IMR-90 (cell line): ENCODE data around the gene ZFAND2A. TPM values are rescaled to one million over a fixed set of nuclear protein-coding genes. Genes with fewer than 3 reads are reported as not detected.

ENCODE experiments used
- ATAC-seq: fragments of 200-7000 bp; cut with Tn5 transposase; 2 replicates; pipeline ENCODE4 v1.9.1; 2020; ENCODE audit warnings: low read depth, mild to moderate bottlenecking, moderate library complexity
- BruUV-seq: library from RNA; stranded (reverse); fragments of 400-500 nt; replicated peaks from 2 replicates; lab custom pipeline; 2021; lab: Mats Ljungman, UMichigan
- CTCF ChIA-PET: fragments of 300-600 bp; formaldehyde crosslinking; extraction: SDS; loops from one replicate; lab custom pipeline; 2021; ENCODE audit warnings: antibody characterized with exemption; lab: Yijun Ruan, JAX
- POLR2A ChIA-PET: fragments of 300-600 bp; sonication (Branson Sonifier 250); formaldehyde crosslinking; loops from one replicate; lab custom pipeline; 2022; ENCODE audit warnings: antibody characterized with exemption; ENCODE audit not compliant: unreplicated experiment; lab: Charles Lee
- DNase-seq: peaks from one replicate; pipeline ENCODE4 v3.0.0; 2013
- H2AFZ ChIP-seq: replicated peaks from 2 replicates; pipeline ENCODE3; 2013; ENCODE audit warnings: low read length, mild to moderate bottlenecking; ENCODE audit not compliant: poor library complexity
- H2AK5ac ChIP-seq: 2 replicates; pipeline ENCODE4 v1.6.1; 2013; ENCODE audit warnings: low read depth, low read length, inconsistent platforms
- H2AK9ac ChIP-seq: replicated peaks from 2 replicates; pipeline ENCODE3; 2013; ENCODE audit warnings: mild to moderate bottlenecking, low read depth, low read length, moderate library complexity; ENCODE audit not compliant: poor library complexity
- H2BK120ac ChIP-seq: 2 replicates; pipeline ENCODE4 v1.6.1; 2013; ENCODE audit warnings: low read depth, low read length, inconsistent platforms
- H2BK15ac ChIP-seq: 3 replicates; pipeline ENCODE4 v1.6.1; 2013; ENCODE audit warnings: low read depth, low read length, inconsistent platforms
- H2BK20ac ChIP-seq: 2 replicates; pipeline ENCODE4 v1.6.1; 2013; ENCODE audit warnings: low read depth, mild to moderate bottlenecking, inconsistent platforms, low read length, moderate library complexity
- H2BK5ac ChIP-seq: 2 replicates; pipeline ENCODE4 v1.6.1; 2013; ENCODE audit warnings: mild to moderate bottlenecking, low read depth, low read length, inconsistent platforms; ENCODE audit not compliant: poor library complexity, severe bottlenecking
- H3K14ac ChIP-seq: replicated peaks from 2 replicates; pipeline ENCODE4 v1.6.1; 2013; ENCODE audit warnings: low read depth, low read length, inconsistent platforms
- H3K18ac ChIP-seq: 2 replicates; pipeline ENCODE4 v1.6.1; 2013; ENCODE audit warnings: low read depth, low read length, control low read depth
- H3K23ac ChIP-seq: 2 replicates; pipeline ENCODE4 v1.6.1; 2013; ENCODE audit warnings: low read depth, low read length, inconsistent platforms
- H3K27ac ChIP-seq: 2 replicates; pipeline ENCODE4 v1.5.1; 2013; ENCODE audit warnings: mild to moderate bottlenecking, control low read depth, low read length; ENCODE audit not compliant: insufficient read depth
- H3K27me3 ChIP-seq: 2 replicates; pipeline ENCODE4 v1.6.1; 2013; ENCODE audit warnings: low read length; ENCODE audit not compliant: control insufficient read depth, insufficient read depth
- H3K36me3 ChIP-seq: 2 replicates; pipeline ENCODE4 v1.6.1; 2013; ENCODE audit warnings: low read length, mixed read lengths; ENCODE audit not compliant: control insufficient read depth, insufficient read depth
- H3K4ac ChIP-seq: 2 replicates; pipeline ENCODE4 v1.6.1; 2013; ENCODE audit warnings: low read depth, low read length, inconsistent platforms
- H3K4me1 ChIP-seq: 2 replicates; pipeline ENCODE4 v1.6.1; 2013; ENCODE audit warnings: low read length, mixed read lengths; ENCODE audit not compliant: control insufficient read depth, insufficient read depth
- H3K4me2 ChIP-seq: 2 replicates; pipeline ENCODE4 v1.6.1; 2013; ENCODE audit warnings: low read depth, mild to moderate bottlenecking, control low read depth, low read length, moderate library complexity
- H3K4me3 ChIP-seq: 2 replicates; pipeline ENCODE4 v1.5.1; 2013; ENCODE audit warnings: low read depth, mild to moderate bottlenecking, control low read depth, low read length, moderate library complexity; ENCODE audit not compliant: insufficient read depth
- H3K56ac ChIP-seq: 2 replicates; pipeline ENCODE4 v1.6.1; 2013; ENCODE audit warnings: low read length, inconsistent platforms; ENCODE audit not compliant: insufficient read depth; ENCODE audit errors: extremely low read depth
- H3K79me1 ChIP-seq, 2 experiments: 2 replicates each; pipeline ENCODE4 v1.6.1; 2013; ENCODE audit warnings: low read length in 2 of 2, inconsistent platforms in 1 of 2, low read depth in 1 of 2
- H3K9ac ChIP-seq: 2 replicates; pipeline ENCODE4 v1.6.1; 2013; ENCODE audit warnings: low read depth, low read length, control low read depth
- H3K9me1 ChIP-seq: 2 replicates; pipeline ENCODE4 v1.6.1; 2013; ENCODE audit warnings: low read length, inconsistent platforms; ENCODE audit not compliant: insufficient read depth
- H3K9me3 ChIP-seq: 2 replicates; pipeline ENCODE4 v1.6.1; 2013; ENCODE audit warnings: low read length; ENCODE audit not compliant: control insufficient read depth, insufficient read depth
- H4K20me1 ChIP-seq: 2 replicates; pipeline ENCODE4 v1.6.1; 2013; ENCODE audit warnings: low read length, inconsistent platforms; ENCODE audit not compliant: insufficient read depth
- H4K5ac ChIP-seq: 2 replicates; pipeline ENCODE4 v1.6.1; 2013; ENCODE audit warnings: mild to moderate bottlenecking, low read depth, low read length, control low read depth
- H4K8ac ChIP-seq, 2 experiments: 2 replicates each; pipeline ENCODE4 v1.6.1; 2013; ENCODE audit warnings: low read depth in 2 of 2, low read length in 2 of 2, control low read depth in 1 of 2, inconsistent platforms in 1 of 2
- H4K91ac ChIP-seq: 2 replicates; pipeline ENCODE4 v1.6.1; 2013; ENCODE audit warnings: low read depth, low read length, inconsistent platforms; ENCODE audit not compliant: insufficient read depth
- BHLHE40 ChIP-seq: fragments of 150-350 bp; IDR thresholded peaks from 2 replicates; pipeline ENCODE4 v1.6.1; 2016; ENCODE audit warnings: mild to moderate bottlenecking, low read depth, low read length
- CEBPB ChIP-seq: IDR thresholded peaks from 2 replicates; pipeline ENCODE4 v1.6.1; 2012; ENCODE audit warnings: low read depth, low read length, improper control_type of control experiment
- CHD1 ChIP-seq: IDR thresholded peaks from 2 replicates; pipeline ENCODE4 v1.6.1; 2012; ENCODE audit warnings: low read depth, low read length, improper control_type of control experiment
- CTCF ChIP-seq: conservative IDR thresholded peaks from 2 replicates; pipeline ENCODE4 v1.5.1; 2012; ENCODE audit warnings: mild to moderate bottlenecking, low read depth, low read length, improper control_type of control experiment
- ELK1 ChIP-seq: fragments of 150-350 bp; IDR thresholded peaks from 2 replicates; pipeline ENCODE4 v1.6.1; 2016; ENCODE audit warnings: low read depth, mild to moderate bottlenecking, low read length, moderate library complexity, borderline replicate concordance
- FOS ChIP-seq: fragments of 150-350 bp; IDR thresholded peaks from 2 replicates; pipeline ENCODE4 v1.6.1; 2016; ENCODE audit warnings: low read depth, low read length
- MAFK ChIP-seq: IDR thresholded peaks from 2 replicates; pipeline ENCODE4 v1.6.1; 2012; ENCODE audit warnings: low read depth, low read length, improper control_type of control experiment
- MAZ ChIP-seq: IDR thresholded peaks from 2 replicates; pipeline ENCODE4 v1.6.1; 2012; ENCODE audit warnings: low read depth, mild to moderate bottlenecking, low read length, improper control_type of control experiment, moderate library complexity, borderline replicate concordance
- MXI1 ChIP-seq: IDR thresholded peaks from 2 replicates; pipeline ENCODE4 v1.6.1; 2012; ENCODE audit warnings: low read depth, mild to moderate bottlenecking, low read length, moderate library complexity, borderline replicate concordance
- RAD21 ChIP-seq: IDR thresholded peaks from 2 replicates; pipeline ENCODE4 v1.6.1; 2012; ENCODE audit warnings: low read length, improper control_type of control experiment
- RCOR1 ChIP-seq: IDR thresholded peaks from 2 replicates; pipeline ENCODE4 v1.6.1; 2012; ENCODE audit warnings: mild to moderate bottlenecking, low read length, improper control_type of control experiment; ENCODE audit not compliant: insufficient replicate concordance
- RFX5 ChIP-seq: IDR thresholded peaks from 2 replicates; pipeline ENCODE4 v1.8.0; 2012; ENCODE audit warnings: low read depth, mild to moderate bottlenecking, low read length, moderate library complexity
- SMC3 ChIP-seq: fragments of 150-350 bp; IDR thresholded peaks from 2 replicates; pipeline ENCODE4 v1.6.1; 2016; ENCODE audit warnings: low read depth, mild to moderate bottlenecking, antibody characterized with exemption, low read length, moderate library complexity
- USF2 ChIP-seq: fragments of 150-350 bp; IDR thresholded peaks from 2 replicates; pipeline ENCODE4 v1.6.1; 2017; ENCODE audit warnings: mild to moderate bottlenecking, antibody characterized with exemption, low read length, low read depth
- WGBS, 2 experiments: methylation state at CpG; one replicate each; pipeline versions ENCODE4 v1.1.5 to v1.1.7; 2013; ENCODE audit warnings: missing lambda C conversion rate in 2 of 2; ENCODE audit not compliant: insufficient read length in 1 of 2; ENCODE audit errors: extremely low coverage in 2 of 2; 5-methylcytosine and 5-hydroxymethylcytosine counted together
- dilution Hi-C: fragments of 300-500 bp; cut with HindIII; formaldehyde crosslinking; loops from one replicate; pipeline ENCODE4 v1.14.3; 2018; ENCODE audit warnings: low sequenced_read_pairs; ENCODE audit not compliant: unreplicated experiment
- in situ Hi-C: fragments of 300-500 bp; cut with MboI; formaldehyde crosslinking; loops from 3 replicates; pipeline ENCODE4 v1.14.3; 2019; ENCODE audit warnings: low sequenced_read_pairs, inconsistent platforms, mixed read lengths
- intact Hi-C: fragments of 100-400 bp; cut with micrococcal nuclease; formaldehyde crosslinking; loops from 2 replicates; pipeline ENCODE4 v1.10.0; 2022
- polyA plus RNA-seq, 3 experiments: library from polyadenylated mRNA; depleted of rRNA; stranded (reverse); fragments of >200 nt; gene quantifications; 2 replicates each; pipeline ENCODE4 v1.2.3, GENCODE V29; 2012; ENCODE audit warnings: low replicate concordance in 1 of 3
- total RNA-seq: library from RNA; depleted of rRNA; stranded (reverse); fragments of >200 nt; gene quantifications from 2 replicates; pipeline ENCODE4 v1.2.3, GENCODE V29; 2012

ZFAND2A gene
- total and polyA plus RNA-seq, 2 of the 4 experiments (the other 2 are of a cell fraction), result 11.8 to 28.7 TPM

- H3K18ac ChIP-seq, result no peak overlapping the region
- no peak overlapping the region for H2AFZ ChIP-seq
- DNase-seq (no peak), ATAC-seq (no peak)
- no peak overlapping the region for H3K23ac ChIP-seq
- no peak overlapping the region for H3K56ac ChIP-seq
- H3K9me1 ChIP-seq, result no peaks in the 10 kb centered on the region
- no peak overlapping the region for H2BK15ac ChIP-seq
- H3K4me2 ChIP-seq, result no peak overlapping the region
- no peak overlapping the region for H2BK120ac ChIP-seq
- intact Hi-C loops (loop anchor here (2.0 kb wide), 2 partner anchors 35 to 129 kb away; no protein-coding TSS in a partner anchor), in situ Hi-C loops (no loop called here), dilution Hi-C loops (no loop called here)
- H3K27me3 ChIP-seq, result no peaks in the 10 kb centered on the region
- no peak overlapping the region for H2AK5ac ChIP-seq
- POLR2A ChIA-PET, result no interaction called here
- H2AK9ac ChIP-seq, result no peak overlapping the region
- 80% methylated on average over 5 of the region's 28 CpGs; no CpG with 5 or more reads in 1 of the 2 experiments for WGBS, 2 experiments
- no peak overlapping the region for H3K9ac ChIP-seq
- H2BK20ac ChIP-seq, result no peak overlapping the region
- peaks cover 4% of the 10 kb centered on the region; the same call in 1 of the 2 replicates for H3K36me3 ChIP-seq
- H4K91ac ChIP-seq, result no peak overlapping the region
- no peak overlapping the region for H4K8ac ChIP-seq
- CTCF ChIA-PET, result no interaction called here
- no peak overlapping the region for H3K27ac ChIP-seq
- H2BK5ac ChIP-seq, result no peak overlapping the region
- no peaks in the 10 kb centered on the region for H3K9me3 ChIP-seq
- H3K4me3 ChIP-seq, result no peak overlapping the region
- H3K14ac ChIP-seq, result no peak overlapping the region
- BruUV-seq, result no TSS peak
- peaks cover 0 to 47% of the 10 kb centered on the region in 2 experiments; a peak in 3 of 4 replicates for H3K79me1 ChIP-seq
- peaks cover 3% of the 10 kb centered on the region for H3K4me1 ChIP-seq
- no peaks in the 10 kb centered on the region for H4K20me1 ChIP-seq
- no peak overlapping the region for H4K5ac ChIP-seq
- H3K4ac ChIP-seq, result no peak overlapping the region
- TF ChIP-seq RFX5, result no peak
- no peak for TF ChIP-seq FOS
- TF ChIP-seq RAD21, result no peak
- TF ChIP-seq MXI1, result no peak
- no peak for TF ChIP-seq CHD1
- TF ChIP-seq RCOR1, result no peak
- no peak for TF ChIP-seq USF2
- no peak for TF ChIP-seq CTCF
- no peak for TF ChIP-seq CEBPB
- no peak for TF ChIP-seq MAFK
- TF ChIP-seq ELK1, result no peak
- TF ChIP-seq SMC3, result no peak
- TF ChIP-seq BHLHE40, result no peak
- no peak for TF ChIP-seq MAZ
These were observed 37.8 kb downstream of the ZFAND2A start for GRCh38 chr7:1121886-1122831.
